ENCODE measurements around the gene APBA2.

The APBA2 gene

GRCh38 chr15:28896951-28897350 is 11.2 kb downstream of the APBA2 start:
- DNase-seq (ENCODE audit: low read depth in 2 of 2) = no peak

DNA sequence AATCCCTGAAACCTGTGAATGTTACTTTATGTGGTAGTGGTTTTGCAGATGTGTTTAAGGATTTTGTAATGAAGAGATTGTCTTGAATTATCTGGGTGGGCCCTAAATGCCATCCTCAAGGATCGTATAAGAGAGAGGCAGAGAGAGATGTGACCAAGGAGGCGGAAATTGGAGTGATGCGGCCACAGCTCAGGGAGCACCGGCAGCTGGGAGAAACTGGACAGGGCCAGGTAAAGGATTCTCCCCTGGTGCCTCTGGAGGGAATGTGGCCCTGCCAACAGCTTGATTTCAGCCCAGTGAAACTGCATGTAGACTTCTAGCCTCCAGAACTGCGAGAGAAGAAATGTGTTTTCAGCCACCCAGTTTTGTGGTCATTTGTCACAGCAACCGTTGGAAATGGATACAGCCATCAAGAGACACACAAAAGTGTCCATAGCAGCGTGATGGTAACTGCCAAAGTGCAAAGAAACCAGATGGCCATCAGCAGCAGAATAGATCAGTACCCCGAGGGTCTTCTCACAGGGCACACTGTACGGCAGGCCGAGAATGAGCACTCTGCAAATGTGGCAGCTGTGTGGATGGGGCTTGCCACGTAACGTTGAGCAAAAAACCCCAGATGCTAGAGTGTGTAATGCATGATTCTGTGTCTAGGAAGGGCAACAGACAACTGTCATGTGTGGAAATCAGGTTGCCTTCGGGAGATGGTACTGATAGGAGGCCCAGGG is 12.2 kb downstream of the APBA2 start:
- no peak for DNase-seq (ENCODE audit: low read depth in 2 of 2)

GRCh38 chr15:28899061-28899738 is 13.4 kb downstream of the APBA2 start:
- no peak for DNase-seq (ENCODE audit: low read depth in 2 of 2)

DNA sequence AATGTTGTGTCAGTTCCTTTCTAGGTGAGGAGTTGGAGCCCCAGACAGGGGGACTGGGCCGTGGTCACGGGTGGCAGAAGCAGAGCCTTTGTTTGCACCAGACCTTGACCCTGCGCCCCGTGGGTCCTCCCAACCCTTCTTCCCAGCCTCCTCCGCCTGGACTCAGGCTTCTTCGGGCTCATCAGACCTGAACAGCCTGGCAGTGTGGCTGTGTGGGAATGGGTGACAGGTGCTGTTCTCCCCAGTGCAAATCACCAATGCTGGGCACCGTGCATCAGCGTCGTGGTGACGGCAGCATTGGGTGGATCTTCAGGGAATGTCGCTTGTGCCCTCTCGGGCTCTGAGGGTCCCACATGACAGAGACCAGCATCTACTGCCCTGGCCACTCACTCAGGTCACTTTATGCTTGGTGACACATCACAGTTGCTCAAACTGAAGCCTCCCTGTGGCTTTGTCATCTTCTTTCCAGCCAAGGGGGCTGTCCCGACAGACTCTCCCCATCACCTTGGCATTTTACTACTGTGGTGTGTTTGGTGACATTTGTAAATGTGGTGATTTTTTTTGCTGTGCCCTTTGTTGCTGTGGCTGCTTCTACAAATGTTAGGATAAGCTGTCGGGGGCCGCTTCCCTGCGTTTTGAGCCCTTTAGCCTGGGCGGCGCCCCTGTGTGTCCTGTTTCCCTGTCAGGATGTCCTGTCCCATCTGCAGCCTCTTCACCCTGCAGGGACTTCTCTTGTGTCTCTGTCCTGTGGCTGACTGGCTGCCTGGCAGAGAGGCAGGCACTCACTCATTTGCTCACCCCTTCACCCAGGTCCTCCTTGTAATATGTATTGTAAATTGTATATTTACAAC is 14.5 kb downstream of the APBA2 start:
- DNase-seq (ENCODE audit: low read depth in 2 of 2) = no peak

DNA sequence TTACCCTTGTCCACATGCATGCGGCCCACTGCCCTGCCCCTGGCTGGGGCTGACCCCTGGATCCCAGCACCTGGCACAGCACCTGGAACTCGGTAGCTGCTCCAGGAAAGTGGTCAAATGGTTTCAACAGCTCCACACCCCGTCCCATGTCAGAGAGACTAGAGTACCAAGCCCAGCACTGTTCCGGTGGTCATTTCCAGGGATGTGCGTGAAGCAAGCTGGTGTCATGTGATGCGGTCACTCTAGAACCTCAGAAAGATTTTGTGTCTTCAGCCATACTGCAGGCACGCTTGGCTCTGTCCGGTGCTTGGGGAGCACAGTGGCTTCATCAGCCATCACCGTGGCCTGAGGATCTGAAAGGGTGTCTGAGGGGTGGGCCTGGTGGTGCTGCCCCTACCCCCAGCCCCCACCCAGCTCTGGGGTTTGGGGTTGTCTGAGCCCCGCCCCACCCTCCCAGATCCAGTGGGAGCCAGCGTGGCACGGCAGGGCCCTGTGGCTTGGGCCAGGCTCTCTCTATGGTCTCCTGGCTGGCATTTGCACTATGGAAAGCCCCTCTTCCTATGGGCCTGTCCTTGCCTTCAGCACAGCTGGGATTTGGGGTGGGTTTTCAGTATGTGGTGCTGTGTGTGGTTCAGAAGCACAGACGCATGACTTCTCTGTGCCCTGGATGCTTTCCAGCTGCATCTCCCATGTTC is 15.3 kb downstream of the APBA2 start:
- DNase-seq (ENCODE audit: low read depth in 2 of 2) = no peak

DNA sequence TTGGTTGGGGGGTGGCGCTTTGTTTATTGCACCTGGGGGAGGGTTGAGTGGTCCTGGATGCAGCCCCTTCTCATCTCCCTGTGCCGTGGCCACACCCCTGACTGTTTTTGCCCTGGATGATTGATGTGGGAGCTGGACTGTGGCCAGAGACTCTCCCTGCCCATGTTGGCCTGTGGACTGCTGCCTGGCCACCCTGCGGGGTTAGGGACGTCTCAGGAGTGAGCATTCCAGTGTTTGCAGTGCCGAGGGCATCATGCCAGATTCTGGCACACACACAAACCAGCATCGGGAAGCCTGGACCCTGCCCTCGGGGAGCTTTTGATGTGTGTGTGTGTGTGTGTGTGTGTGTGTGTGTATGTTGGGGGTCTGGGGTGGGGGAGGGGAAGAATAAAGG is 15.8 kb downstream of the APBA2 start:
- DNase-seq (ENCODE audit: low read depth in 2 of 2) = no peak

GRCh38 chr15:28901987-28902745 is 16.4 kb downstream of the APBA2 start:
- no peak for DNase-seq (ENCODE audit: low read depth in 2 of 2)

DNA sequence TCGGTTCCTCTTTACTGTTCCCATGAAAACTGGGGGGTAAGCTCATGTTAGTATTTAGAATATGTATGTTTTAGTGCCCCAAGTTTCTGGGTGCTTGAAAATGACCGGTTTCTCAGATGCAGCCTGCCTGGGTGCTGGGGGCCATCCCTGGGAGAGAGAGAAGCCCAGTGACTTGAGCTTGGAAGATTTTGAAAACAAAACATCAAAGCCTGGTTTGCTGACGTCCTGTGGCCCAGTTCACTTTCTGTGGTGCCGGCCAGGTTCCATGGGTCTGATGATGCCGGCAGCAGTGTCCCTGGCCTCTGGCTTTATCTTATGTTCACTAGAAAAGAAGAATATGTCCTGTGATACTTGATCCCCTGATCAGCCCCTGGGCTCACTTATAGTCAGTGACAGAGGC is 17.1 kb downstream of the APBA2 start:
- no peak for DNase-seq (ENCODE audit: low read depth in 2 of 2)

GRCh38 chr15:28903555-28903954 is 17.8 kb downstream of the APBA2 start:
- no peak for DNase-seq (ENCODE audit: low read depth in 2 of 2)

DNA sequence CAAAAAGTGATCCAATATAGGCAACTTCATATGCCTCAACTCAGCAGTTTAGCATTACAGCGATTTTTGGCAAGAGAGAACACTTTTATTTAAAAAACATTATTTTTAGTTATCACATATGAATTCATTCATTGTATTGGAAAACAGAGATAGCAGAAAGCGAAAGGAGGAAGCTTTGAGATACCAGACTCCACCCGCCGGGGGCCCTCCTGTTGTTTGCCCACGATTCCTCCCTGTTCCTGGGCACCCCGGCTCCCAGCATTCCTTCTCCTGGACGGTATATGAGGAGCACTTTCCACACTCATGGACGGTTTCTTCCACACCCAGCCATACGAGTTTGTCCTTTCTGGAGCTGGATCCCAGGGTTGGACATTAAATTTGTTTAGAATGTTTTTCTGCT is 18.2 kb downstream of the APBA2 start:
- no peak for DNase-seq (ENCODE audit: low read depth in 2 of 2)

GRCh38 chr15:28904541-28905315 is 19.0 kb downstream of the APBA2 start:
- no peak for DNase-seq (ENCODE audit: low read depth in 2 of 2)

GRCh38 chr15:28907338-28907960 is 21.7 kb downstream of the APBA2 start:
- DNase-seq (ENCODE audit: low read depth in 2 of 2) = no peak

DNA sequence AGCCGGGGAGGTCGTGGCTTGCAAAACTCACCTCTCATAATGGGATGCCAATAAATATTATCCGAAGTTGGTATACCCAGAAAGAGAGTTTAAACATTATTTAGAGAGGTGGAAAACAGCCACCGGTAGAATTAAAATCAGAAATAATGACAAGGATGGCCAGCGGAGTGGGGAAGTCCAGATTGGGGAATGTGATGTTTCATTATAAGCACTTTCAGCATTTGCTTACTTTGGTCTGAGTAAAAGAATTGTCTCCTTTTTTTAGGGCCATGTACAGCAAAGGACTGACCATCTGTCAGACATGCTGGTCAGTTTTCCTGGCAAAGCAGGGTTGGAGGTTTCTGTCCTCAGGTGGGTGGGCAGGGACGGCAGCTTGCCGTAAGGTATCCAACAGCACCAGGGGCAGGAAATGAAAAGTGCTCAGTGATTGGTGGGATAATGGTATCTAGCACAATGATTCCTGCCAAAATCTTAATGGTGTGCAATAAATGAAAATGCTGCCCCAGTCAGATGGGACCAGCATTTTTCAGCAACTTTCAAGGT is 24.3 kb downstream of the APBA2 start:
- DNase-seq (ENCODE audit: low read depth in 2 of 2) = no peak

- no peak for DNase-seq (ENCODE audit: low read depth in 2 of 2)
Observed at GRCh38 chr15:28911310-28911931, 25.6 kb downstream of the APBA2 start.

GRCh38 chr15:28912422-28912821 is 26.6 kb downstream of the APBA2 start:
- no peak for DNase-seq (ENCODE audit: low read depth in 2 of 2)

DNA sequence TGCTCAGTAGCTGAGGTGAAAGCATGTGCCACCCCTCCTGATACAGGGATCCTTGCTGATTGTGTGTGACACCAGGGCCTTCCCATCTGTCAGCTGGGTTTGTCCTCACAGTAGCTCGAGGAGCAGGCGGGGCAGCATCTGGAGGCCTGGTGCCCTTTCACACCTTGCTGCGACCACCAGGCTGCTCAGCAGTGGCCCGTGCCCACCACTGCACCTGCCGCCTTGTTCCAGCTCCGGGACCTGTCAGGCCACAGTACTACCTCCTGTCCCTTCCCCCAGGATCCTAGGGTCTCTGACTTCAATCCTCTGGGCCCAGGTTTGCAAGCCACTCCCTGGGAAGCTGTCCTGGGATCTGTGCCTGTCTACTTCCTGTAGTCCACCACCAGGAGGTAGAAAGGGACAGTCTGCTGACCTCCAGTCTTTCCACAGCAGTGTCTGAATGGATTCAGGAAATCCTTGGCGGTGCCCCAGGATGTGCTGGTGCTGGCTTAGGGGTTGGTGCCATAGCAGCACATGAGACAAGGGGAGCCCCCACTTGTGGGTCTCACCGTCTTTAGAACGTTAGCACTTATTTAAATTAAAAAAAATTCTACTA is 27.5 kb downstream of the APBA2 start:
- no peak for DNase-seq (ENCODE audit: low read depth in 2 of 2)

DNA sequence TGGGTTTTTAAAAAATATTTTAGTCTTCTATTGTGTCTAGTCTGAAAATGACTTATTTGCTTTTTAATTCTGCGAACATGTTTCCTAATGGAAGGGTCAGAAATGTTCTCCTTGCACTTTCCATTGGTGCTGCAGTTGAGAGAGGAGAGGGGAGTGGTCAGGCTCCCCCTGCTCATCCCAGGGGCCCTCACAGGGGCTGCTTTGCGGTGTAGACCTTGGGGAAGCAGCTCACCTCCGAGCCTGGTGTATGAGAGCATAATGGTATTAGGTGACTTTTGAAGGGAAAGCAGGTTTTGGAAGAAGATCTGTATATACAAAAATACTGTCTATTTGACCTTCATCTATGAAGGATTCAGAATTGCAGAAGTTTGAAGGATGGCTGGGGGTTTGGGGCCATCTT is 28.3 kb downstream of the APBA2 start:
- DNase-seq (ENCODE audit: low read depth in 2 of 2) = no peak

GRCh38 chr15:28914483-28915023 is 28.8 kb downstream of the APBA2 start:
- DNase-seq (ENCODE audit: low read depth in 2 of 2) = no peak

Data from stimulated activated CD8-positive, alpha-beta memory T cell treated with anti-CD3 and anti-CD28 coated beads, Interleukin-2, amount 100 ng/mL, for 48 hours (primary cell).